Right renal pelvis (tissue), 4 donors: Measurements from ENCODE around the gene NFXL1. TPM values are rescaled to one million over a fixed set of nuclear protein-coding genes. Genes with fewer than 3 reads are reported as not detected.

Source experiments
- DNase-seq, 4 donors: peaks; one replicate each; pipeline ENCODE4 v3.0.0-alpha.2; 2013; ENCODE audit warnings: low read depth in 4 of 4, low spot score in 3 of 4, missing footprints in 1 of 4
- polyA plus RNA-seq, 4 donors: library from polyadenylated mRNA; unstranded; fragments of 120-200 nt; gene quantifications; one replicate each; pipeline ENCODE4 v1.2.1, GENCODE V29; 2013; ENCODE audit not compliant: insufficient read length in 4 of 4

The NFXL1 gene
- polyA plus RNA-seq, 4 donors: 22.7 to 29.5 (median 25.8) TPM

DNA sequence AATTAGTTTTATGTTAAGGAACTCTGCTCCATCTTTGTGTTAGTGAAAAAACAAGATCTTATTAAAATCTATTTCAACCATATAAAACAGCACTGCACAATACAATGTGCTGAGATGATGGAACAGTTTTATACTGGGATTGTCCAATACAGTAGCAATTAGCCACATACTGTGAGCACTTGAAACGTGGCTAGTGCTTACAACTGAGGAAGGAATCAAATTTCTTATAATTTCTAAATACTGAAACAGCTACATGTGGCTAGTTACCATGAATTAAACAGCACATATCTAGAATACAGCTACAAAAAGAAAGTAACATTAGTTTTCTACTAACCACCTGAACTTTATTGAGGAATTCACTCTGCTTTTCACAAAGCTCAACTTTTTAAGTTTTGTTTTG, 14.7 kb downstream of the NFXL1 start:
- no peak for DNase-seq

DNA sequence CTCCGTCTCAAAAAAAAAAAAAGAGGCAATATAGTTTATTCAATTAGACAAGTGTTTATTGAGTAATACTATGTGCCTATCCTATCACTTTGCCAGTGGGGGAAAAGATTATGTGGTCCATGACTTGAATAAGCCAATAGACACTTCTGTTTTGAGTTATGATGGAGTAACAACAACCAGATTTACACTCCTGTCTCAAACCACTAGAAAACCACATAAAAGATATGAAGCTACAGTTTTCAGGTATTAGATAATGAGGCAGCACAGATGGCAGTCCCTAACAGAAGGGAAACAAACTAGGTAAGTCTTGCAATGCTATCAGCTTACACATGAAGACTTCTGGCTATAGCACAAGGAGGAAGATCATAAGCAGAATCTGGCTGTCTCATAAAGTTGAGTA, 22.5 kb downstream of the NFXL1 start:
- no peak for DNase-seq

DNA sequence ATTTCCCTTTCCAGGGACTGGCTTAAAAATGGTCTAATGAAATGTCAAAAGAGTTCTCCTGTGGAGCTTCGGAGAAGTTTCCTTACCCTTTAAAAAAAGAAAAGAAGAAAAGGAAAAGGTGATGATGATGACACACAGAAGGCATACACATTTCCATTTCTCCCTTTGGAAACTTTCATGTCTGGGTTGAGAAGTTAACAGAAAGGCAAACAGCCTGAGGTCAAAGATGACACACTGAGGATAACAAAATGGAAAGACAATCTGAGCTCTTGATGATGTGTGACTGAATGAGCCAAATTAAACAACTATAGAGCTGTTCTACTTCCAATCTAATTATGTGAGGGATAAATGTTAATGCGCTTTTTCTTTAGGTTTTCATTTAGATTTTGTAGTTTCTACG, 32.2 kb downstream of the NFXL1 start:
- no peak for DNase-seq

DNA sequence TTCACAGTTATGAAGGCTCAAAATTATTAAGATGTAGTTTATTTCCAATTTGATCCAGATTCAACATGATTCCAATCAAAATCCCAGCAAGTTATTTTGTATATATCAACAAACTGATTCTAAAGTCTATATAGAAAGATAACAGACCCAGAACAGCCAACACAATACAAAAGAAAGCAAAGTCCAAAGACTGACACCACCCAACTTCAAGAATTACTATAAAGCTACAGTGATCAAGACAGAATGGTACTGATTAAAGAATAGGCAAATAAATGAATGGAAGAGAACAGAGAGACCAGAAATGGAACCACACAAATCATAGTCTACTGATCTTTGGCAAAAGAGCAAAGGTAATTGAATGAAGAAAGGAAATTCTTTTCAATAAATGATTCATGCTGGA, 34.9 kb downstream of the NFXL1 start:
- no peak for DNase-seq

DNA sequence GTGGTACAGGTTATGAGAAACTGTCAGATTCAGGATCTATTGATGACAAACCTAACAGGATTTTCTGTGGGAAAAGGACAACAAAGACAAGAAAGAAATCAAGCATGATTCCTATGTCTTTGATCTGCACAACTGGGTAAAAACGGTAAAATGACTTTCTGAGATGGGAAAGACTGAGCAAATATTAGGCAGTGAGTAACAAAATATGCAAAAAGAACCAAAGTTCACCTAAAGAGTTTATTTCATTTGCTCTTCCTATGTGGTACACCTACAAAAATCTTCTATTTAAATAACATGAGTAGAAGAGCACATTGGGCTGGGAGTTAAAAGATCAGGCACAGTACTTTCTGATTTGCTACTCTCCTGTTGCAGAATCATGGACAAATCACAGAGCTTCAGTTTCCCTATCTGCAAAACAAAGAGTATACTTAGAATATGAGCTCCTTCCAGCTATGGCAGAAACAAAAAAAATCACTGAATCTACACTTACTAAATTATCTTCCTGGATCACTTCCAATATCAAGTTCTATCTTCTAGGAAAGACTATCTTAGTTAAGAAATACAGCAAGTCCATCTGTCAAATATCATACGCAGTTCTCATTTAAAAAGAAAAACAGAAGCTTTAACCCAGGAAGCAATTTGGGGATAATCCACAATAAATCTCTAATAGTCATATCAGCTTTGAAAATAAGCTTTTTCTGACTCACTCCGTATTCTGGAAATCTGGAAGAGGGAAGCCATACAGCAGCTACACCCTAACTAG, 37.4 kb downstream of the NFXL1 start:
- DNase-seq: no peak

DNA sequence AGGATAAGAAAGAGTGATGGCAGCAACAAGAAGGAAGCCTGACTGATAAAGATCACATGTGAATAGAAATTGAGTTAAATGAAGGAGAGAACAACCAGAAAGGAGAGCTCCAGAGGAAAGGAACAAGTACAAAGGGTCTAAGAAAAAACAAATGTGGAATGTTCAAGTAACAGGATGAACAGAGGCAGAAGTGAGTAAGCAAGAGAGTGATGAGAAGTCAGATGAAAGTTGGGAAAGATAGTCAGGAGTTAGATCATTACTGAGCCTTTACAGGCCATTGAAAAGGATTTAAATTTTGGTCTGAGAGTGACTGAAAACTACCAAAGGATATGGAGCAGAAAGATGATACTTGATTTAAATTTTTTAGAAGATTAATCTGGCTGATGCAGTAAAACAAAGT, 38.1 kb downstream of the NFXL1 start:
- DNase-seq: no peak

DNA sequence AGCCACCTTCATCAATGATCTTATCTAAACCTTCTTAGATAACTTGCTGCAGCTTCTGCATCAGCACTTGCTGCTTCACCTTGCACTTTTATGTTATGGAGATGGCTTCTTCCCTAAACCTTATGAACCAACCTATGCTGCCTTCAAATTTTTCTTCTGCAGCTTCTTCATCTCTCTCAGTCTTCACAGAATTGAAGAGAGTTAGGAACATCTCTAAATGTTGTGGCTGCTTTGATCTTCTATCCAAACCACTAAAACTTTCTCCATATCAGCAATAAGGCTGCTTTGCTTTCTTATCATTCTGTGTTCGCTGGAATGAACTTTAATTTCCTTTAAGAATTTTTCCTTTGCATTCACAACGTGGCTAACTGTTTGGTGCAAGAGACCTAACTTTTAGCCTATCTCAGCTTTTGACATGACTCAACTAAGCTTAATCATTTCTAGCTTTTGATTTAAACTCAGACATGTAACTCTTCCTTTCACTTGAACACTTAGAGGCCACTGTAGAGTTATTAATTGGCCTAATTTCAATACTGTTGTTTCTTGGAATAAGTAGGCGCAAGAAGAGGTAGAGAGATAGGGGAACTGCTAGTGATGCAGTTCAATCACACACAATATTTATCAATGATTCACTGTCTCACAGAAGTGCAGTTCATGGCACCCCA, 40.4 kb downstream of the NFXL1 start:
- DNase-seq: no peak

DNA sequence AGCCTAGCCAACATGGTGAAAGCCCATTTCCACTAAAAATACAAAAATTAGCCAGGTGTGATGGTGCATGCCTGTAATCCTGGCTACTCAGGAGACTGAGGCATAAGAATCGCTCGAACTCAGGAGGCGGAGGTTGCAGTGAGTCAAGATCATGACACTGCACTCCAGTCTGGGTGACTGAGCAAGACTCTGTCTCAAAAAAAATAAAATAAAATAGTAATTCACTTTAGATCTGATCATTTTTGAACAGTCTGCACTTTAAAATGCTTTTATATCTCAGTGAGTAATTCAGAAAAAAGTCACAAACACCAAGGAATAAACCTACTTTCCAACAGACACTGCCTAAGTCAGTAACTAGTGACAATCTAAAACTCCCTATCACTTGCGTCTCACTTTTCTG, 50.9 kb downstream of the NFXL1 start:
- DNase-seq: no peak

DNA sequence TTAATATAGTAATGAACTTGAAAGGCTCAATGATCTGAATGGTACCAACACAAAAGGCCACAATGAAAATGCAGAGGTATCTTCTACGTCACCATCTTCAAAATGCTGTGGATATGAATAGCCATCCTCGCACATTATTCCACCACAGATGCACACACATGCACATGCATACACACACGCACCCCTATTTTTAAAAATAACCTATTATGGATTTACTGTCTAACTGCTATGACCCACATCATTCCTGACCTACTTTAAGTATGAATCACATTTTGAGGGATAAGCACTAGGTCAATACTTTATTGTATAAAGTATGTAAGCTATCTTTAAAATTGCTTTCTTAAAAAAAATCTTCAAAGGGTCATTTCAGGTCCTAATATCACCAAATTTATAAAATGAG, 52.1 kb downstream of the NFXL1 start:
- no peak for DNase-seq

DNA sequence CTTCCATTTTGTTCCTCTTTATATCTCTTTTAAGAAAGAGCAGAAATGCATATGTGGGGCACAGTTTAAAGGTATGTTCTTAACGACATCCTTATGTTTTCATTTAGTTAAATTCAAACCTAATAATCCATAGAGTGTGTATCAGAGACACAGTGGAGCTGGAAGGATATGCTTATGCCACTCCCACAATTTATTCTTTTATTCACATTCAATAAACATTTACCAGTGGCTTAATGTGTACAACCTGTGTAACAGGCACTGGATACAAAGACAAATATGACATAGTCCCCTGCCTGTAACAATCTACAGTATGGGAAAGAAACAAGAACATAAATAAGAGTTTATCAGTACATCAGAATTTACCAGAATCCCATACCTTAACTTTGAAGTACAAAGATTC, 54.1 kb downstream of the NFXL1 start:
- DNase-seq: no peak

DNA sequence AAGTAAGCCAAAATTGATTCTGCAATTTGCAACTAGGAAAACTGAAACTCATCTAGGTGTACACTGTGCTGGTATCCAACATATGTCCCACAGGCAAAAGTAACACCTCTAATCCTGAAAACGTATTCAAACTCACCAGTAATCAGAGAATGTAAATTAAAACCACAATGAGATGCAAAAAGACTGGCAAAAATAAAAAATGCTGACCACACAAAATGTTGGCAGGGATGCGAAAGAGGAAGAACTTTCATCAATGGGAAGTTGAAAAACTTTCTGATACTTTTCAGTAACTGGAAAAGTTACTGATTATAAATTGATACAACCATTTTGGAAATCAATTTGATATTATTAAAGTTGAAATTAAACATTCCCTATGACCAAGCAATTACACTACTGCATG, 56.4 kb downstream of the NFXL1 start:
- no peak for DNase-seq

DNA sequence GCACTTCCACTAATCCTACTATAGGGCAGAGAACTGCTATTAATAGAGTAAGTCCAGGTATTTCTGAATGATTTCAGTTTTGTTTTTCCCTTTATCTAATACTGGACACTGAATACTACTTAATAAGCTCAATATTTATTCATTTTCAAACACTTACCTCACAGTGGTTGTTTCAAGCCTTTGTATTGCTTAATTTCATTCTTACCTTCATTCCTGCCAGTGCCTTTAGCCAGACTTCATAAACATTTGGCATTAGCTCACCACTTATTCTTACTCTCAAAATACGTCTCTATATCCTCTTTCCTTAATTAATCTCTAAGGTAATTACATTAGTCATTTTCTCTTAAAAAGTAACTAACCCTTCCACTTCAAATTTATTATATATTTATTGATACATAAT, 57.7 kb downstream of the NFXL1 start:
- no peak for DNase-seq

DNA sequence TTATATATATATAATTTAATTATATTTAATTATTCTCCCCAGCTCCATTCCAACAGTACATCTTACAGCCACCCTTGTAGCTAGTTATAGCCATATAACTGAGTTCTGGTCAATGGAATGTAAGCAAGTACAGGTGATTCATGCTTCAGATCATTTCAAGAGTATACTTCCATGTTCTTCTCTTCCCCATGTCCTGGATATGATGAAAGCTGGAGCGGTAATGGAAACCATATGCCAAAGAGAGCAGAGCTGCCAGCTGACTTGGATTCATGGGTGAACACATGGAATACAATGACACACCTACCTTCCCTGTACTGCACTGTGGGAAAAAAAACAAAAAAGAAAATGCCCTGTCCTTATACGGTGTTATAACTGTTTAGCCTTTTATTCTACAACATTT, 59.0 kb downstream of the NFXL1 start:
- no peak for DNase-seq

DNA sequence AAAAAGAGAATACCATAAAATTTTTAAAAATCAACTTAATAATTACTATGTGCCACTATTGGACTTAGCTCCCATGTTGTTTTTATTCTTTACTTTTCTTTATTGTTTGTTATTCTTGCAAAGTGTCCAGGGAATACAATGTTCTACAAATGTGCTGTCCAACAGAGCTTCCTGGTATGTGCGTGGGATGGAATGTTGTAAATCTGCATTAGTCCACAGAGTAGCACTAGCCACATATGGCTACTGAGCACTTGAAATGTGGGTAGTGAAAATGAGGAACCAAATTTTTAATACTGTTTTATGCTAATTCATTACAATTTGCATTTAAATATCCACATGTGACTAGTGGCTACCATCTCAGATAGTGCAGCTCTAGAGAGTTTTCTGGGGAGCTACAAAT, 62.2 kb downstream of the NFXL1 start:
- no peak for DNase-seq

DNA sequence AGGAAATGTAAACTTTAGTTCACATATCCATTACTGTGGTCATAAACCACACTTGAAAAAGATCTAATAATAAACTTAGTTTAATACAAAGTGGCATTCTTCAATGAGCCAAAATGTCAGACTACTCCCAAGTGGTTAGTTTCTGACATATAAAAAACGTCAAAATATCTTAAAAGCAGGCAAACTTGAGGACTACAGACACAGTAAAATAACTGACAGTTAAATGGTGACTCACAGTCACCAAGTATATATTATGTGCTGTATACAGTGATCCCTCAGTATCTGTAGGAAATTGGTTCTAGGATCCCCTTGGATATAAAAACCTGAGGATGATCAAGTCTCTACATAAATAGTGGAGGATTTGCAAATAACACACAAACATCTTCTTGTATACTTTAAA, 64.9 kb downstream of the NFXL1 start:
- no peak for DNase-seq

DNA sequence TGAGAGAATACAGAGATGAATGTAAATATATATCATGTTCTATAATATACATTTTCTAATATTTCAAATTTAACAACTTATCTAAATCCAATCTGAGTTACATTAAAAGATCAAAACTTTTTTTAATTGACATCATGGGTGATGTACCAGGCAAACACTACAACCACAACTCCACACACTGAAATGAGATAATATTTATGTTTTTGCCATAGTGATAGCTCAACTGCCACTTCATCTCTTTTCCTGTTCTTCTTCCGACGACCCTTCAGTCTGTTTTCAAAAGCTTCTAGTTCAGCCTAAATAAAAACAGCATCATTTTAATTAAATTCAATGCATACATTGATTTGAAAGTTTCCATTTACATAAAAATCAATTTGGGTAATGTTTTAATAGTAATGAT, 66.3 kb downstream of the NFXL1 start:
- DNase-seq: no peak

DNA sequence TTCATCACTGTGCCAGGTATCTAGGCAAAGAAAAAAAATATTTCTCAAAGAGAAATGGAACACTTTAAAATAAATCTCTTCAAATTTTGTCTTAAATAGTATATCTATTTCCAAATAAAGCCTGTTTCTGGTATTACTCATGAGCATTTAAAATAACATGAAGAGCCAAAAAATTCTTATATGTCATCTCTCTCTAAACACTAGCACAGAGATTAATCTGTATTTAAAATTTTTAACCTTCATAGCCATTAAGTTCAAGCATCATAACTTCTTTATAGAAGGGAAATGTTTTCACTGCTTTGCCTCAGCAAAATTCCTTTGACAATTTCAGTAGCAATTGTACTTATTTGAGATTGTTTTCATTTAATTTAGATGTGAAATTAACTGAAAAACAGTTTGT, 71.4 kb downstream of the NFXL1 start:
- DNase-seq: no peak

DNA sequence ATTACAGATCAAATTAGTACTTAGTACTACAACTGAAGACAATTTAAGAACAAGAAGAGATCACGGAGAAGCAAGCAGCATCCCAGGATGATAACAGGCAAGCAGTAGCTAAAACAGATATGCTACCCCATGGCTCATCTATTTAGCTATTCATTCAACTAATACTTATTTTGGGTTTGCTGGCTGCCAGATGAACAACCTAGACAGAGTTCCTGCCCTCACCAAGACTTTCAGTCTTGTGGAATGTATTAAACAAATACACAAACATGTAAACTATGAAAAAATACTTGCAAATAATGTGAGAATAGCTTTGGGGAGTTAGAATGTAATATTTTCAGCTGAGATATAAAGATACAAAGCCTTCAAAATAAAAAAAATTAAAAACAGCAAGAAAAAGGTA, 74.1 kb downstream of the NFXL1 start:
- DNase-seq: no peak

DNA sequence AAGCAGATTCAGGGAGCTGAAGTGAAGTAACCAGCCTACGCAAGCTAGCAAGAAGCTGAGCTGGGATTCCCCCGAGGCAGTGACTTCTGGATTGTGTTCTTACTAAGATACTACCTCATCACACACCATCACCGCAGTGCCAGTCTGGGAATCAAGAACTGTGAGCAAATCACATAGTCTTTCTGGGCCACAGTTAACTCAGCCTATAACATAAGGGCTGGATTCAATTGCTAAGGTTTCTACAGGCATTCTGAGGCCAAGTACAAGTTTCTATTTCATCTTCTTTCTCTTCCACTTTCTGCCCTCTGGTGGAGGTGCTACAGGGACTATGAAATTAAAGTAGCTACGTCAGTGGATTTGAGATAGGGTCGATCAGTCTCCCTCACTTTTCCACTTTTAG, 75.1 kb downstream of the NFXL1 start:
- DNase-seq: no peak

DNA sequence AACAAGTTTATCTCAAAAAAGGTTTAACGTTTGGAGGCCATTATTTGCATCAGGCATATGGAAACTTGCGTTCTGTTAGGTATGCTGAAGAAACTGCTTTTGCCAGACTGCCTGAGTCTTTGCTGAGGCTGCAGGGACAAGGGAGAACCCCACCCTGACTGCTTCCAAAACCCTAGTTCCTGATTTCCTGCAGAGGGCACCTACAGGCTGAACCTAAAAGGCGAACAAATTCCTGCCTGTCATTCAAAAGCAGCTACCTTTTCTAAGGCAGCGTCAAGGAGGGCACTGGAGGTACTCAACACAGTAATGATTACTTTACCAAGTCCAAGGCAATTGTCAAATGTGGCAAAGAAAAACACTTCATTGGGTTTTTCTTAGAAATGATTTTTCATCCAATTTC, 75.9 kb downstream of the NFXL1 start:
- DNase-seq: no peak

DNA sequence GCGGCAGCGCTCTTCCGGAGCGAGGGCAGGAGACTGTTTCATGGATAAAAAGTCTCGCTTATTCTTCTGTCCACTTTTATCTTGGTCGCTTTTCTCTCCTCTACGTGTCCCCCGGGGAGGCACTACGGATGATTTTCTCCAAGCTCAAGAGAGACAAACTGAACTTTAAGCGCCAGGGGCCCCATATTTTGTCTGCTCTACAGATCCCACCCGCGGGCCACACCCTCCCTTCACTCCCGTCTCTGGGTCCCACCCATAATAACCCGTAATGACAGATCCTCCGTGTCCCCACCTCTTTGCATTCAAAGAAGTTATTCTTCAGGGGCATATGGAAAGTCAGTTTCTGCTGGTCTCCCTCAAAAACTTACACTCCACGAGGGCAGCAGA, 76.5 kb downstream of the NFXL1 start, which contains the start of gene CORIN:
Gene CORIN, minus strand, starts transcription at position 160 of the 387 bp plus-strand sequence. Its CDS starts 118 bp downstream, at position 42.
- DNase-seq: no peak

DNA sequence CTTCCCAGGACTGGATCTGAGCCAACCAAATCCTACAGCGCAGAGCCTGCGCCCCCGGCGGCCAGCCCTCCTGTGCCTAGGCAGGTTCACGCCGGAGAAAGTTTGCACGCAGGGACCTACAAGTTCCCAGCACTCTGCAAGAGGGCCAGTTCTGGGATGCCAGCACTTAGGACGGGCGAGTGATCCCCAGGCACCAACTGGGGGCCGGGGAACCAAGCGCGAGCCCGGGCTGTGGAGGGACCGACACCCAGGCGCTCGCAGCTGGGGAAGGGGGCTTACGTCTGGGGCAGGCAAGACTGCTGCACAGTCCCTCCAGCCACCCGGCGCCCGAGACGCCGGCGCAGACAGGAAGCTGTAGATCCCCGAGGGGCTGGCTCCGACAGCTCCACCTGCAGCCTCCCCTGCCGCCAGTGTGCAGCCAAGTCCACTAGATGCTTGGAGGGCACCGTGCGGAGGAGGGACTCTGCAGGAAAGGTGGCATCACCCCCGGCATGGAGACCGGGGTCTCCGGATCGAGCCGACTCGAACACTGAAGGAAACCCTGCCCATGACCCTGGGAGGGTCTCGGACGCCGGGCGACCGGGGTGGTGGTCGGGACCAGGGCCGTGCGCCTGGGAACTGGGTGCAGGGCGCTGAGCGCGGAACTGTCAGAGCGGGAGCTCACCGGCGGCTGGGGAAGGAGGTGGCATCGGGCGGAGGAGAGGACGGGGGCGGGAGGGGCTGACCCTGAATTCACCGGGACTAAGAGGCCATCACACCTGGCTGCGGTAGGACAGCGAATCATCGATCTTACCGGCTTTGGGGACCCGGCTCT, 77.1 kb downstream of the NFXL1 start:
- DNase-seq: peak in 1 of 4 donors; percentile 52
